ENCODE data around the gene FAM131A. TPM values are rescaled to one million over a fixed set of nuclear protein-coding genes. Genes with fewer than 3 reads are reported as not detected.

Gene FAM131A
- total and polyA plus RNA-seq, 10 of the 15 experiments (the other 5 are each of a cell fraction or from before 2014, with no cell fraction given), result 0.31 to 4.5 (median 1.5) TPM

DNA sequence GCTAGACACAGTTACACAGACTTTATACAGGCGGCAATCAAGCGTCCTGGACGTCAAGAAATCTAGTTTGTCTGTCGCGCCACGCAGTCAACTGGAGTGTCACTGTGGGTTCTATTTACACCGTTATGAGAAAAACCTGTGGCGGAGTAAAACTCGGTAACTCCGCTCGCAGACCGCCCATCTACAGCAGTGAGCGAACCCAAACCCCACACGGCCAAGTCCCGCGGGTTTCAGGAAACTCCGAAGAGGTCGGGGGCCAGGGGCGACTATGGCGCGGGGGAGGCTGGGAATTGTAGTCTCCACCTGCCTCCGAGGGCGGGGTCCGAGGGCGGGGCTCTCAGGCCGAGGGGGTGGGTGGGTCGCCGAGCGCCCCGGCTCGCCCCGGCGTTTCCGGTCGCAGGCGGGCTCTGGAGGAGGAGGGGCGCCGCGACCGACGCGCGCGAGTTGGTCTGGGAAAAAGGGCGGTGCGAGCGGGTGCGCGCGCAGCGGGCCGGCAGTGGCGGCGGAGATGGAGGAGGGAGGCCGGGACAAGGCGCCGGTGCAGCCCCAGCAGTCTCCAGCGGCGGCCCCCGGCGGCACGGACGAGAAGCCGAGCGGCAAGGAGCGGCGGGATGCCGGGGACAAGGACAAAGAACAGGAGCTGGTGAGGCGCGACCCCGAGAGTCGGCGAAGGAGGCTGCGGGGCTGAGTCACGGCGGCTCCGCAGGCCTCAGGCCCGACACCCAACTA, 38.5 kb upstream of the FAM131A start, which contains the start of gene PSMD2 (continued):
- TF ChIP-seq SUPT20H (IDR thresholded peaks at IDR 0.05; ENCODE audit: borderline replicate concordance, control insufficient read depth, low read depth, low read length), result no peak
- TF ChIP-seq, protein P1, sequence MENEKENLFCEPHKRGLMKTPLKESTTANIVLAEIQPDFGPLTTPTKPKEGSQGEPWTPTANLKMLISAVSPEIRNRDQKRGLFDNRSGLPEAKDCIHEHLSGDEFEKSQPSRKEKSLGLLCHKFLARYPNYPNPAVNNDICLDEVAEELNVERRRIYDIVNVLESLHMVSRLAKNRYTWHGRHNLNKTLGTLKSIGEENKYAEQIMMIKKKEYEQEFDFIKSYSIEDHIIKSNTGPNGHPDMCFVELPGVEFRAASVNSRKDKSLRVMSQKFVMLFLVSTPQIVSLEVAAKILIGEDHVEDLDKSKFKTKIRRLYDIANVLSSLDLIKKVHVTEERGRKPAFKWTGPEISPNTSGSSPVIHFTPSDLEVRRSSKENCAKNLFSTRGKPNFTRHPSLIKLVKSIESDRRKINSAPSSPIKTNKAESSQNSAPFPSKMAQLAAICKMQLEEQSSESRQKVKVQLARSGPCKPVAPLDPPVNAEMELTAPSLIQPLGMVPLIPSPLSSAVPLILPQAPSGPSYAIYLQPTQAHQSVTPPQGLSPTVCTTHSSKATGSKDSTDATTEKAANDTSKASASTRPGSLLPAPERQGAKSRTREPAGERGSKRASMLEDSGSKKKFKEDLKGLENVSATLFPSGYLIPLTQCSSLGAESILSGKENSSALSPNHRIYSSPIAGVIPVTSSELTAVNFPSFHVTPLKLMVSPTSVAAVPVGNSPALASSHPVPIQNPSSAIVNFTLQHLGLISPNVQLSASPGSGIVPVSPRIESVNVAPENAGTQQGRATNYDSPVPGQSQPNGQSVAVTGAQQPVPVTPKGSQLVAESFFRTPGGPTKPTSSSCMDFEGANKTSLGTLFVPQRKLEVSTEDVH (IDR thresholded peaks at IDR 0.05; ENCODE audit: low read depth, partially characterized antibody), result no peak
- TF ChIP-seq, protein P2, sequence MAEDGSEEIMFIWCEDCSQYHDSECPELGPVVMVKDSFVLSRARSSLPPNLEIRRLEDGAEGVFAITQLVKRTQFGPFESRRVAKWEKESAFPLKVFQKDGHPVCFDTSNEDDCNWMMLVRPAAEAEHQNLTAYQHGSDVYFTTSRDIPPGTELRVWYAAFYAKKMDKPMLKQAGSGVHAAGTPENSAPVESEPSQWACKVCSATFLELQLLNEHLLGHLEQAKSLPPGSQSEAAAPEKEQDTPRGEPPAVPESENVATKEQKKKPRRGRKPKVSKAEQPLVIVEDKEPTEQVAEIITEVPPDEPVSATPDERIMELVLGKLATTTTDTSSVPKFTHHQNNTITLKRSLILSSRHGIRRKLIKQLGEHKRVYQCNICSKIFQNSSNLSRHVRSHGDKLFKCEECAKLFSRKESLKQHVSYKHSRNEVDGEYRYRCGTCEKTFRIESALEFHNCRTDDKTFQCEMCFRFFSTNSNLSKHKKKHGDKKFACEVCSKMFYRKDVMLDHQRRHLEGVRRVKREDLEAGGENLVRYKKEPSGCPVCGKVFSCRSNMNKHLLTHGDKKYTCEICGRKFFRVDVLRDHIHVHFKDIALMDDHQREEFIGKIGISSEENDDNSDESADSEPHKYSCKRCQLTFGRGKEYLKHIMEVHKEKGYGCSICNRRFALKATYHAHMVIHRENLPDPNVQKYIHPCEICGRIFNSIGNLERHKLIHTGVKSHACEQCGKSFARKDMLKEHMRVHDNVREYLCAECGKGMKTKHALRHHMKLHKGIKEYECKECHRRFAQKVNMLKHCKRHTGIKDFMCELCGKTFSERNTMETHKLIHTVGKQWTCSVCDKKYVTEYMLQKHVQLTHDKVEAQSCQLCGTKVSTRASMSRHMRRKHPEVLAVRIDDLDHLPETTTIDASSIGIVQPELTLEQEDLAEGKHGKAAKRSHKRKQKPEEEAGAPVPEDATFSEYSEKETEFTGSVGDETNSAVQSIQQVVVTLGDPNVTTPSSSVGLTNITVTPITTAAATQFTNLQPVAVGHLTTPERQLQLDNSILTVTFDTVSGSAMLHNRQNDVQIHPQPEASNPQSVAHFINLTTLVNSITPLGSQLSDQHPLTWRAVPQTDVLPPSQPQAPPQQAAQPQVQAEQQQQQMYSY (CRISPR knock-in tag; IDR thresholded peaks at IDR 0.05), result no peak
- no peak for TF ChIP-seq MYB (IDR thresholded peaks at IDR 0.05; ENCODE audit: borderline replicate concordance, low read depth, low read length)
- no peak for TF ChIP-seq RELA (IDR thresholded peaks at IDR 0.05; ENCODE audit: borderline replicate concordance, partially characterized antibody)
- no peak for TF ChIP-seq PAX5 (IDR thresholded peaks at IDR 0.05; ENCODE audit: borderline replicate concordance, low read depth, low read length)
- TF ChIP-seq CHD1 (IDR thresholded peaks at IDR 0.05; ENCODE audit: low read depth, low read length), result no peak
- TF ChIP-seq NRF1 (conservative IDR thresholded peaks at IDR 0.05; ENCODE audit: low read depth, low read length), result peak; percentile 45; the same call in 1 of the 2 replicates
- TF ChIP-seq BCL11A (IDR thresholded peaks at IDR 0.05; ENCODE audit: low read depth, low read length), result no peak
- no peak; a peak in 1 of 4 replicates for TF ChIP-seq BHLHE40 (IDR thresholded peaks at IDR 0.05; ENCODE audit: borderline replicate concordance in 1 of 2, low read depth in 2 of 2, low read length in 1 of 2)
- no peak for TF ChIP-seq HDGF (IDR thresholded peaks at IDR 0.05)
- TF ChIP-seq GATAD2B (conservative IDR thresholded peaks at IDR 0.05; ENCODE audit: low read depth), result peak; percentile 70; the same call in 1 of the 2 replicates
- TF ChIP-seq, protein P3, sequence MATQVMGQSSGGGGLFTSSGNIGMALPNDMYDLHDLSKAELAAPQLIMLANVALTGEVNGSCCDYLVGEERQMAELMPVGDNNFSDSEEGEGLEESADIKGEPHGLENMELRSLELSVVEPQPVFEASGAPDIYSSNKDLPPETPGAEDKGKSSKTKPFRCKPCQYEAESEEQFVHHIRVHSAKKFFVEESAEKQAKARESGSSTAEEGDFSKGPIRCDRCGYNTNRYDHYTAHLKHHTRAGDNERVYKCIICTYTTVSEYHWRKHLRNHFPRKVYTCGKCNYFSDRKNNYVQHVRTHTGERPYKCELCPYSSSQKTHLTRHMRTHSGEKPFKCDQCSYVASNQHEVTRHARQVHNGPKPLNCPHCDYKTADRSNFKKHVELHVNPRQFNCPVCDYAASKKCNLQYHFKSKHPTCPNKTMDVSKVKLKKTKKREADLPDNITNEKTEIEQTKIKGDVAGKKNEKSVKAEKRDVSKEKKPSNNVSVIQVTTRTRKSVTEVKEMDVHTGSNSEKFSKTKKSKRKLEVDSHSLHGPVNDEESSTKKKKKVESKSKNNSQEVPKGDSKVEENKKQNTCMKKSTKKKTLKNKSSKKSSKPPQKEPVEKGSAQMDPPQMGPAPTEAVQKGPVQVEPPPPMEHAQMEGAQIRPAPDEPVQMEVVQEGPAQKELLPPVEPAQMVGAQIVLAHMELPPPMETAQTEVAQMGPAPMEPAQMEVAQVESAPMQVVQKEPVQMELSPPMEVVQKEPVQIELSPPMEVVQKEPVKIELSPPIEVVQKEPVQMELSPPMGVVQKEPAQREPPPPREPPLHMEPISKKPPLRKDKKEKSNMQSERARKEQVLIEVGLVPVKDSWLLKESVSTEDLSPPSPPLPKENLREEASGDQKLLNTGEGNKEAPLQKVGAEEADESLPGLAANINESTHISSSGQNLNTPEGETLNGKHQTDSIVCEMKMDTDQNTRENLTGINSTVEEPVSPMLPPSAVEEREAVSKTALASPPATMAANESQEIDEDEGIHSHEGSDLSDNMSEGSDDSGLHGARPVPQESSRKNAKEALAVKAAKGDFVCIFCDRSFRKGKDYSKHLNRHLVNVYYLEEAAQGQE (IDR thresholded peaks at IDR 0.05; ENCODE audit: low read depth, low read length), result no peak
- TF ChIP-seq ZNF24 (IDR thresholded peaks at IDR 0.05), result no peak
- TF ChIP-seq STAT3 (IDR thresholded peaks at IDR 0.05; ENCODE audit: low read depth, low read length), result no peak
- TF ChIP-seq, protein P4, sequence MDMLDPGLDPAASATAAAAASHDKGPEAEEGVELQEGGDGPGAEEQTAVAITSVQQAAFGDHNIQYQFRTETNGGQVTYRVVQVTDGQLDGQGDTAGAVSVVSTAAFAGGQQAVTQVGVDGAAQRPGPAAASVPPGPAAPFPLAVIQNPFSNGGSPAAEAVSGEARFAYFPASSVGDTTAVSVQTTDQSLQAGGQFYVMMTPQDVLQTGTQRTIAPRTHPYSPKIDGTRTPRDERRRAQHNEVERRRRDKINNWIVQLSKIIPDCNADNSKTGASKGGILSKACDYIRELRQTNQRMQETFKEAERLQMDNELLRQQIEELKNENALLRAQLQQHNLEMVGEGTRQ (IDR thresholded peaks at IDR 0.05; ENCODE audit: borderline replicate concordance, low read depth, low read length), result no peak
- no peak for TF ChIP-seq MYC (IDR thresholded peaks at IDR 0.05; ENCODE audit: insufficient read depth, insufficient read length, insufficient replicate concordance, low read length, severe bottlenecking)
